ENCODE measurements around the gene USP25. TPM values are rescaled to one million over a fixed set of nuclear protein-coding genes. Genes with fewer than 3 reads are reported as not detected.
"Not testable (repeated sequence)": the region's sequence is repeated elsewhere in the genome, so short reads cannot be mapped to it uniquely, and the experiment has no call there.

USP25 gene
- total RNA-seq, 1 donor from 2014 or later, result 91.4 TPM

- DNase-seq (ENCODE audit: low read depth), result no peak
Observed at GRCh38 chr21:15731243-15731613, 1.4 kb downstream of the USP25 start.

GRCh38 chr21:15732290-15732995, 2.7 kb downstream of the USP25 start:
- peak; percentile 81 for DNase-seq (ENCODE audit: low read depth)

- no peak for DNase-seq (ENCODE audit: low read depth)
Observed at GRCh38 chr21:15732996-15733329, 3.2 kb downstream of the USP25 start.

- no peak for DNase-seq (ENCODE audit: low read depth)
Observed at GRCh38 chr21:15735409-15735808, 5.6 kb downstream of the USP25 start.

GRCh38 chr21:15735931-15736330, 6.1 kb downstream of the USP25 start:
- DNase-seq (ENCODE audit: low read depth), result not testable (repeated sequence)

- DNase-seq (ENCODE audit: low read depth), result not testable (repeated sequence)
Observed at GRCh38 chr21:15738779-15739178, 9.0 kb downstream of the USP25 start.

- no peak for DNase-seq (ENCODE audit: low read depth)
Observed at GRCh38 chr21:15740383-15740782, 10.6 kb downstream of the USP25 start.

GRCh38 chr21:15741510-15741909, 11.7 kb downstream of the USP25 start:
- peak; percentile 36 for DNase-seq (ENCODE audit: low read depth)

GRCh38 chr21:15742052-15742670, 12.4 kb downstream of the USP25 start:
- DNase-seq (ENCODE audit: low read depth), result no peak

- DNase-seq (ENCODE audit: low read depth), result no peak
Observed at GRCh38 chr21:15742694-15743093, 12.9 kb downstream of the USP25 start.

GRCh38 chr21:15743593-15743992, 13.8 kb downstream of the USP25 start:
- DNase-seq (ENCODE audit: low read depth), result no peak

- no peak for DNase-seq (ENCODE audit: low read depth)
Observed at GRCh38 chr21:15744926-15745325, 15.1 kb downstream of the USP25 start.

GRCh38 chr21:15748586-15748985, 18.8 kb downstream of the USP25 start:
- DNase-seq (ENCODE audit: low read depth), result no peak

- no peak for DNase-seq (ENCODE audit: low read depth)
Observed at GRCh38 chr21:15749082-15749860, 19.5 kb downstream of the USP25 start.

GRCh38 chr21:15749861-15750159, 20.0 kb downstream of the USP25 start:
- DNase-seq (ENCODE audit: low read depth), result no peak

GRCh38 chr21:15751037-15751436, 21.3 kb downstream of the USP25 start:
- no peak for DNase-seq (ENCODE audit: low read depth)

GRCh38 chr21:15751546-15751945, 21.8 kb downstream of the USP25 start:
- DNase-seq (ENCODE audit: low read depth), result no peak

GRCh38 chr21:15752763-15753407, 23.1 kb downstream of the USP25 start:
- DNase-seq (ENCODE audit: low read depth), result peak; percentile 78

GRCh38 chr21:15753741-15754140, 24.0 kb downstream of the USP25 start:
- DNase-seq (ENCODE audit: low read depth), result no peak

GRCh38 chr21:15754640-15755039, 24.9 kb downstream of the USP25 start:
- peak; percentile 98 for DNase-seq (ENCODE audit: low read depth)

GRCh38 chr21:15755125-15755524, 25.3 kb downstream of the USP25 start:
- no peak for DNase-seq (ENCODE audit: low read depth)

GRCh38 chr21:15759469-15759868, 29.7 kb downstream of the USP25 start:
- no peak for DNase-seq (ENCODE audit: low read depth)

Measured in renal cortical epithelial cell (primary cell).